Mesenchymal stem cell (in vitro differentiated cells and primary cell): ENCODE measurements around the gene CCDC30.

Experiments used
- DNase-seq: peaks from one replicate; pipeline ENCODE4 v3.0.0-alpha.2; 2013
- H2AFZ ChIP-seq: one replicate; pipeline ENCODE4 v1.6.1; 2013; ENCODE audit warnings: low read depth, mild to moderate bottlenecking, control low read depth, inconsistent platforms, low read length, moderate library complexity
- H2AK5ac ChIP-seq: 2 replicates; pipeline ENCODE4 v1.6.1; 2013; ENCODE audit warnings: low read length, moderate library complexity, mild to moderate bottlenecking, inconsistent platforms; ENCODE audit not compliant: severe bottlenecking
- H2BK120ac ChIP-seq: one replicate; pipeline ENCODE4 v1.6.1; 2013; ENCODE audit warnings: low read depth, mild to moderate bottlenecking, inconsistent platforms, low read length, moderate library complexity
- H2BK12ac ChIP-seq, 2 experiments: one replicate each; pipeline ENCODE4 v1.6.1; 2013; ENCODE audit warnings: inconsistent platforms in 2 of 2, low read length in 2 of 2, mild to moderate bottlenecking in 2 of 2, moderate library complexity in 2 of 2, control low read depth in 1 of 2
- H2BK15ac ChIP-seq: one replicate; pipeline ENCODE4 v1.6.1; 2013; ENCODE audit warnings: mild to moderate bottlenecking, low read depth, inconsistent platforms; ENCODE audit not compliant: poor library complexity, severe bottlenecking
- H2BK5ac ChIP-seq: 2 replicates; pipeline ENCODE4 v1.6.1; 2013; ENCODE audit warnings: low read depth, mild to moderate bottlenecking, low read length, control low read depth, inconsistent platforms; ENCODE audit not compliant: poor library complexity, severe bottlenecking
- H3K14ac ChIP-seq, 2 experiments: one replicate each; pipeline ENCODE4 v1.6.1; 2013; ENCODE audit warnings: inconsistent platforms in 2 of 2, low read length in 2 of 2, control low read depth in 1 of 2, mild to moderate bottlenecking in 1 of 2, moderate library complexity in 1 of 2
- H3K18ac ChIP-seq, 2 experiments: one replicate each; pipeline ENCODE4 v1.6.1; 2013; ENCODE audit warnings: inconsistent platforms in 2 of 2, low read length in 2 of 2, control low read depth in 1 of 2, low read depth in 1 of 2, mild to moderate bottlenecking in 1 of 2
- H3K23ac ChIP-seq, 2 experiments: one replicate each; pipeline ENCODE4 v1.6.1; 2013; ENCODE audit warnings: inconsistent platforms in 2 of 2, low read length in 2 of 2, mild to moderate bottlenecking in 2 of 2, moderate library complexity in 2 of 2, control low read depth in 1 of 2
- H3K27ac ChIP-seq: 2 replicates; pipeline ENCODE4 v1.5.1; 2013; ENCODE audit warnings: mild to moderate bottlenecking, moderate library complexity, low read length, control low read depth, inconsistent platforms; ENCODE audit not compliant: poor library complexity, severe bottlenecking
- H3K27me3 ChIP-seq, 2 experiments: 2 replicates each; pipeline versions ENCODE4 v1.6.1 to v1.7.0; 2013; ENCODE audit warnings: low read length in 2 of 2, mild to moderate bottlenecking in 2 of 2, moderate library complexity in 2 of 2, control low read depth in 1 of 2, inconsistent platforms in 1 of 2; ENCODE audit not compliant: control insufficient read depth in 1 of 2, insufficient read depth in 1 of 2
- H3K36me3 ChIP-seq, 2 experiments: 2 replicates each; pipeline versions ENCODE4 v1.6.1 to v1.7.0; 2013; ENCODE audit warnings: low read length in 2 of 2, control low read depth in 1 of 2, inconsistent platforms in 1 of 2, low read depth in 1 of 2, mild to moderate bottlenecking in 1 of 2; ENCODE audit not compliant: insufficient read depth in 2 of 2, control insufficient read depth in 1 of 2
- H3K4ac ChIP-seq, 2 experiments: one replicate each; pipeline ENCODE4 v1.6.1; 2013; ENCODE audit warnings: inconsistent platforms in 2 of 2, low read length in 2 of 2, mild to moderate bottlenecking in 2 of 2, moderate library complexity in 2 of 2, control low read depth in 1 of 2, low read depth in 1 of 2
- H3K4me1 ChIP-seq: 2 replicates; pipeline ENCODE4 v1.6.1; 2013; ENCODE audit warnings: low read depth, low read length, control low read depth; ENCODE audit not compliant: control insufficient read depth, insufficient read depth
- H3K4me2 ChIP-seq: 2 replicates; pipeline ENCODE4 v1.6.1; 2013; ENCODE audit warnings: low read length, mild to moderate bottlenecking, inconsistent platforms; ENCODE audit not compliant: poor library complexity, severe bottlenecking
- H3K4me3 ChIP-seq, 2 experiments: 2 replicates each; pipeline versions ENCODE4 v1.5.1 to v1.7.0; 2013; ENCODE audit warnings: low read length in 2 of 2, mild to moderate bottlenecking in 2 of 2, control low read depth in 1 of 2, low read depth in 1 of 2; ENCODE audit not compliant: insufficient read depth in 1 of 2
- H3K79me1 ChIP-seq: replicated peaks from 2 replicates; pipeline ENCODE4 v1.6.1; 2013; ENCODE audit warnings: mild to moderate bottlenecking, control low read depth, low read length, inconsistent platforms; ENCODE audit not compliant: poor library complexity, severe bottlenecking
- H3K9ac ChIP-seq: 2 replicates; pipeline ENCODE4 v1.7.0; 2013; ENCODE audit warnings: mild to moderate bottlenecking, low read length, moderate library complexity
- H3K9me3 ChIP-seq: 2 replicates; pipeline ENCODE4 v1.7.0; 2013; ENCODE audit warnings: mild to moderate bottlenecking, low read length; ENCODE audit not compliant: control insufficient read depth
- H4K8ac ChIP-seq: one replicate; pipeline ENCODE4 v1.6.1; 2013; ENCODE audit warnings: inconsistent platforms, mild to moderate bottlenecking, low read length, moderate library complexity
- H4K91ac ChIP-seq: one replicate; pipeline ENCODE4 v1.6.1; 2013; ENCODE audit warnings: mild to moderate bottlenecking, low read length, inconsistent platforms
- WGBS: methylation state at CpG from one replicate; pipeline ENCODE4 v1.1.7; 2013; ENCODE audit warnings: mixed read lengths; 5-methylcytosine and 5-hydroxymethylcytosine counted together

The CCDC30 gene

DNA sequence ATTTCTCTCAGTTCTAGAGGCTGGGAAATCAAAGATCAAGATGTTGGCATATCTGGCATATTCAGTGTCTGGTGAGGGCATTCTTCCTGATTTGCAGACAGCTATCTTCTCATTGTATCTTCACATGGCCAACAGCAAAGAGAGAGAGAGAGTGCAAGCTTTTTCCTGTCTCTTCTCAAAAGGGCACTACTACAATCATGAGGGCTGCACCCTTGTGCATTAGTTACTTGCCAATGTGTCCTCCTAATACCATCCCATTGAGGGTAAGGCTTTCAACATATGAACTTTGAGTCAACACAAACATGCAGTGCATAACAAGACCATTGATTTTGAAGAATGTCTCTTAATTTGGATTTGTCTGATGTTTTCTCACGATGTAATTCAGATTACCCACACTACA is 78.0 kb downstream of the CCDC30 start:
- no peak overlapping the region for H3K23ac ChIP-seq
- H2BK15ac ChIP-seq = no peak overlapping the region
- no peak overlapping the region for H3K18ac ChIP-seq
- H3K4me1 ChIP-seq = no peaks in the 10 kb centered on the region
- no CpG with 5 or more reads among the region's 1 CpG for WGBS
- no peak overlapping the region for H2AK5ac ChIP-seq
- no peaks in the 10 kb centered on the region for H3K9me3 ChIP-seq
- H3K14ac ChIP-seq = no peak overlapping the region
- H3K9ac ChIP-seq = no peak overlapping the region
- DNase-seq = no peak
- no peak overlapping the region for H3K4ac ChIP-seq
- H2BK5ac ChIP-seq = no peak overlapping the region
- H2BK12ac ChIP-seq = no peak overlapping the region
- no peaks in the 10 kb centered on the region for H3K79me1 ChIP-seq
- no peak overlapping the region for H2AFZ ChIP-seq
- no peaks in the 10 kb centered on the region for H3K27me3 ChIP-seq
- no peak overlapping the region for H4K91ac ChIP-seq
- H4K8ac ChIP-seq = no peak overlapping the region
- no peak overlapping the region for H3K4me3 ChIP-seq
- H3K27ac ChIP-seq = no peak overlapping the region
- H3K4me2 ChIP-seq = no peak overlapping the region
- H2BK120ac ChIP-seq = no peak overlapping the region
- H3K36me3 ChIP-seq = peaks cover 0 to 3% of the 10 kb centered on the region in 2 experiments

GRCh38 chr1:42551180-42551579 is 88.1 kb downstream of the CCDC30 start:
- H4K91ac ChIP-seq = no peak overlapping the region
- DNase-seq = no peak
- no peak overlapping the region for H2AK5ac ChIP-seq
- 76% methylated on average over 1 of the region's 3 CpGs for WGBS
- H2BK120ac ChIP-seq = no peak overlapping the region
- no peak overlapping the region for H3K4ac ChIP-seq
- no peaks in the 10 kb centered on the region for H3K27me3 ChIP-seq
- no peak overlapping the region for H2BK15ac ChIP-seq
- no peak overlapping the region for H3K9ac ChIP-seq
- H3K4me1 ChIP-seq = no peaks in the 10 kb centered on the region
- H4K8ac ChIP-seq = no peak overlapping the region
- no peak overlapping the region for H2BK12ac ChIP-seq
- no peak overlapping the region for H3K18ac ChIP-seq
- H3K27ac ChIP-seq = no peak overlapping the region
- H3K23ac ChIP-seq = no peak overlapping the region
- H2AFZ ChIP-seq = no peak overlapping the region
- no peaks in the 10 kb centered on the region for H3K36me3 ChIP-seq
- no peak overlapping the region for H3K14ac ChIP-seq
- H3K9me3 ChIP-seq = no peaks in the 10 kb centered on the region
- no peak overlapping the region for H3K4me2 ChIP-seq
- no peak overlapping the region for H3K4me3 ChIP-seq
- H2BK5ac ChIP-seq = no peak overlapping the region
- H3K79me1 ChIP-seq = no peaks in the 10 kb centered on the region

DNA sequence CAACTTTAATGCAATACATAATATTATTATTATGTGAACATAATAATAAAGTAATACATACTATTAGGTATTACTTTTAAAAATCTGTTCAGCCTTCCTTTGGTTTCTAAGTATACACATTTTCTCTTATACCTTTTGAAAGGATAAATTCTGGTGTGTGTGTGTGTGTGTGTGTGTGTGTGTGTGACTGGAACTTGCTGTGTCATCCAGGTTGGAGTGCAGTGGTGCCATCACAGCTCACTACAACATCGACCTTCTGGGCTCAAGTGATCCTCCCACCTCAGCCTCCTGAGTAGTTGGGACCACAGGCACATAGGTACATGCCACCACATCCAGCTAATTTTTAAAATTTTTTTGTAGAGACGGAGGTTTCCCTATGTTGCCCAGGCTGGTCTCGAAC is 88.5 kb downstream of the CCDC30 start:
- no peak overlapping the region for H2AFZ ChIP-seq
- no peak overlapping the region for H4K91ac ChIP-seq
- H3K27ac ChIP-seq = no peak overlapping the region
- H2AK5ac ChIP-seq = no peak overlapping the region
- no peak overlapping the region for H3K9ac ChIP-seq
- H3K79me1 ChIP-seq = no peaks in the 10 kb centered on the region
- H2BK12ac ChIP-seq = no peak overlapping the region
- H3K18ac ChIP-seq = no peak overlapping the region
- H3K4me3 ChIP-seq = no peak overlapping the region
- 72% methylated on average over 3 of the region's 3 CpGs for WGBS
- H3K4me1 ChIP-seq = no peaks in the 10 kb centered on the region
- H3K9me3 ChIP-seq = no peaks in the 10 kb centered on the region
- H2BK5ac ChIP-seq = no peak overlapping the region
- no peak overlapping the region for H3K4me2 ChIP-seq
- H2BK120ac ChIP-seq = no peak overlapping the region
- no peak overlapping the region for H2BK15ac ChIP-seq
- no peaks in the 10 kb centered on the region for H3K36me3 ChIP-seq
- H3K27me3 ChIP-seq = no peaks in the 10 kb centered on the region
- H3K23ac ChIP-seq = no peak overlapping the region
- no peak overlapping the region for H3K14ac ChIP-seq
- no peak overlapping the region for H3K4ac ChIP-seq
- DNase-seq = no peak
- H4K8ac ChIP-seq = no peak overlapping the region

DNA sequence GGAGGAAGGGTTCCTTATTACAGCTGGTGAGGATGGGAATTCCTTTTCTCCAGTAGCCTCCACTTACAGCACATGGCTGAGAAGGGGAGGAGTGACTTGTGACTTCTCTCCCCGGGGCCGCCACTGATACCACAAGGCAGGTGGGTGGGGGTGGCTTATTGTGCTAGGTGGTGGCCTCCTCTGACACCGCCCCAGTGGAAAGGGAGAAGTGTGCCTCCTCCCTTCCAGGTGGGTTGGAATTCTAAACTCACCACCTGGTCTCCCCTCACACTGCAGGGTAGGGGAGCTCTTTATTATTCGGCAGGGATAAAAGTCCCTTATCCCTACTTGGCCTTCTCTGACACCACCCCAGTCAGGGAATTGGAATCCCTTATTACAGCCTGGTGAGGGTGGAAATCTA is 89.5 kb downstream of the CCDC30 start:
- H3K4ac ChIP-seq = no peak overlapping the region
- no peak for DNase-seq
- no peak overlapping the region for H4K8ac ChIP-seq
- H3K36me3 ChIP-seq = no peaks in the 10 kb centered on the region
- H3K4me2 ChIP-seq = no peak overlapping the region
- H3K4me3 ChIP-seq = no peak overlapping the region
- H2BK12ac ChIP-seq = no peak overlapping the region
- H3K9ac ChIP-seq = no peak overlapping the region
- H4K91ac ChIP-seq = no peak overlapping the region
- no peak overlapping the region for H2BK120ac ChIP-seq
- H3K27me3 ChIP-seq = no peaks in the 10 kb centered on the region
- H2BK15ac ChIP-seq = no peak overlapping the region
- H3K23ac ChIP-seq = no peak overlapping the region
- H3K9me3 ChIP-seq = no peaks in the 10 kb centered on the region
- H3K4me1 ChIP-seq = no peaks in the 10 kb centered on the region
- no peaks in the 10 kb centered on the region for H3K79me1 ChIP-seq
- H2AFZ ChIP-seq = no peak overlapping the region
- no peak overlapping the region for H2AK5ac ChIP-seq
- no peak overlapping the region for H3K27ac ChIP-seq
- no peak overlapping the region for H3K14ac ChIP-seq
- WGBS = no CpG with 5 or more reads among the region's 4 CpGs
- no peak overlapping the region for H2BK5ac ChIP-seq
- no peak overlapping the region for H3K18ac ChIP-seq
